HK-2 (cell line): Measurements from ENCODE around the gene ERP29.
"Not testable (repeated sequence)": the region's sequence is repeated elsewhere in the genome, so short reads cannot be mapped to it uniquely, and the experiment has no call there.

Experiments used
- DNase-seq: peaks from one replicate; pipeline ENCODE4 v3.0.0-alpha.2; 2018; ENCODE audit not compliant: unreplicated experiment

The ERP29 gene

GRCh38 chr12:112001576-112001975, 11.7 kb upstream of the ERP29 start:
- no peak for DNase-seq

- no peak for DNase-seq
Observed at GRCh38 chr12:112004041-112004440, 9.2 kb upstream of the ERP29 start.

- no peak for DNase-seq
Observed at GRCh38 chr12:112005419-112006395, 7.5 kb upstream of the ERP29 start.

GRCh38 chr12:112007945-112008344, 5.3 kb upstream of the ERP29 start:
- no peak for DNase-seq

GRCh38 chr12:112008918-112009317, 4.3 kb upstream of the ERP29 start:
- no peak for DNase-seq

- DNase-seq, result not testable (repeated sequence)
Observed at GRCh38 chr12:112009596-112009995, 3.6 kb upstream of the ERP29 start.

DNA sequence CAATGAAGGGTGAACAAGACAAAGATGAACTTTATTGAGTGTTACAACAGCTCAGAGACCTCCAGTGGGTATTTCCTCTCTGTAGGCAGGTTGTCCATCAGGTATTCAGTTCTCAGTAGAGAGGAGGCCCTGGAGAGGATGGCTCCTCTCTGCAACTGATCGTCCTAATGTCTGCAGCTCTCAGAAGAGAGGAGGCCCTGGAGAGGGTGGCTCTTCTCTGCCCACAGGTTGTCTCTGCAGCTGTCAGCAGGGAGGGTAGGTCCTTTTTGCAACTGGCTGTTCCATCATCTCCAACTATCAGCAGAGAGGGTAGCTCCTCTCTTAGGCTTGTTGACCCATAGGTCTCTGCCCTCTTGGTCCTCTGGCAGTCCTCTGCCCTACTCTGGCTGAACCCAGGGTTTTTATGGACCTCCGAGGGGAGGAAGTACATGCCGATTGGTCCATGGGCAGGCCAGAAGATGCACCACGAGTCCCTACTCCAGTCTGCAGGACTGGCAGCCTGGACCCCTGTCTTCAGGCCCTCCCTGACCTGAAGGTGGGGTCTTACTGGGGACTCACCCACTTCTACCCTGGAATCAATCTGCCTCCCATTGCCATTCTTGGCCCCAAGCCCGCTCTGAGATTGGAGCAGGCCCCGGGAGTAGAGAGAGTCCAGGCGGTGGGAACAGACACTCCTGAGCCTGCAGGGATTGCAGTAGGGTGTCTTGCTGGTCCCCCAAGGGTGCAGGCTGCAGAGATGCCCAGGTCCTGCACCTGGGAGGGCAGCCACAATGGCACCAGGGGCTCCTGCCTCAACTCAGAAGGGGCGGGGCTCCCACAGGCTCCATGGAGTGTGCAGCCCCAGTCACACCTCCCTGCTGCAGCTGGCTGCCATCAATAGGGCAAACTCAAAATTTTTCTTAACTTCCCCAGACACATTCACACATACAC, 2.5 kb upstream of the ERP29 start:
- no peak for DNase-seq

DNA sequence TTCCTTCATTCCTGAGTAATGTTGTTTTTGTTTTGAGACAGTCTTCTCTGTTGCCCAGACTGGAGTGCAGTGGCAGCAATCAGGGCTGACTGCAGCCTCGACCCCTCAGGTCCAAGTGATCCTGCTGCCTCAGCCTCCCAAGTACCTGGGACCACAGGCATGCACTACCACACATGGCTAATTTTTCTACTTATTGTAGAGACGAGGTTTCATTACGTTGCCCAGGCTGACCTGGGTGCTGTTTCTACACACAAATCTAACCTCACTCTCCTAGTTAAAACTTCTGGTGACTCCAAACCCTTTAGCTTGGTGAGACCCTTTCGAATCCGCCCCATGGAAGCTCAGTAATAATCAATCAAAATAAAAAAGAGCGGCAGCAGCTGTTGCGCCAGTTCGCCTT, 1.5 kb upstream of the ERP29 start:
- DNase-seq, result no peak

GRCh38 chr12:112013601-112014402, 576 bp downstream of the ERP29 start:
- DNase-seq, result peak; percentile 66

- DNase-seq, result no peak
Observed at GRCh38 chr12:112015938-112016337, 2.7 kb downstream of the ERP29 start.

GRCh38 chr12:112017041-112017440, 3.8 kb downstream of the ERP29 start:
- no peak for DNase-seq

- no peak for DNase-seq
Observed at GRCh38 chr12:112018571-112019237, 5.5 kb downstream of the ERP29 start.

DNA sequence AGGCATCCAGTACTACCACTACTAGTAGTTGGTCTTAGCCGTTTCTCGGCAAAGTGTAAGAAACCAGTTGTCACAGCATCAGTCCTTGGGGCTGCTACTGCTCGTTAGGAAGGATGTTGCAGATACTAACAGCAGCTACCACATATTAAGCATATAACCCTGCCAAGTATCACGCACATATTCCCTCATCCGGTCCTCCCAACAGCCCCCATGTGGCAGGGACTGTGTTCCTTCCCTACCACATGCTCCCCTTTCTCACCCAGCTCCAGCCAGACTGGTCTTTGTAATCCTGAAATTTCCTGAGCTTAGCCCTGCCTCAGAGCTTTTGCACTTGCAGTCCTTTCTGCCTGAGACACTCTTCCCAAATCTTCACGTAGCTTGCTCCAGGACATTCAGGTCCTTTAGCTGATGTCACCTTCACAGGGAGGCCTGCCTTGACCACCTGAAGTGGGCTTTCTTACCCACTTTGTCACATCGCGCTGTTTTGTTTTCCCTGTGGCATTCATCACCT, 7.8 kb downstream of the ERP29 start:
- DNase-seq, result no peak

DNA sequence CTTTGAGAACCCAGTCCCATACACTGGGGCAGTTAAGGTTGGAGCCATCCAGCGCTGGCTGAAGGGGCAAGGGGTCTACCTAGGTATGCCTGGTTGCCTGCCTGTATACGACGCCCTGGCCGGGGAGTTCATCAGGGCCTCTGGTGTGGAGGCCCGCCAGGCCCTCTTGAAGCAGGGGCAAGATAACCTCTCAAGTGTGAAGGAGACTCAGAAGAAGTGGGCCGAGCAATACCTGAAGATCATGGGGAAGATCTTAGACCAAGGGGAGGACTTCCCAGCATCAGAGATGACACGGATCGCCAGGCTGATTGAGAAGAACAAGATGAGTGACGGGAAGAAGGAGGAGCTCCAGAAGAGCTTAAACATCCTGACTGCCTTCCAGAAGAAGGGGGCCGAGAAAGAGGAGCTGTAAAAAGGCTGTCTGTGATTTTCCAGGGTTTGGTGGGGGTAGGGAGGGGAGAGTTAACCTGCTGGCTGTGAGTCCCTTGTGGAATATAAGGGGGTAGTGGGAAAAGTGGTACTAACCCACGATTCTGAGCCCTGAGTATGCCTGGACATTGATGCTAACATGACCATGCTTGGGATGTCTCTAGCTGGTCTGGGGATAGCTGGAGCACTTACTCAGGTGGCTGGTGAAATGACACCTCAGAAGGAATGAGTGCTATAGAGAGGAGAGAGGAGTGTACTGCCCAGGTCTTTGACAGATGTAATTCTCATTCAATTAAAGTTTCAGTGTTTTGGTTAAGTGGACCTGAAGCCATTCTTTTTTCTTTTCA, 9.2 kb downstream of the ERP29 start:
- DNase-seq, result no peak

- no peak for DNase-seq
Observed at GRCh38 chr12:112023759-112024396, 10.7 kb downstream of the ERP29 start.

DNA sequence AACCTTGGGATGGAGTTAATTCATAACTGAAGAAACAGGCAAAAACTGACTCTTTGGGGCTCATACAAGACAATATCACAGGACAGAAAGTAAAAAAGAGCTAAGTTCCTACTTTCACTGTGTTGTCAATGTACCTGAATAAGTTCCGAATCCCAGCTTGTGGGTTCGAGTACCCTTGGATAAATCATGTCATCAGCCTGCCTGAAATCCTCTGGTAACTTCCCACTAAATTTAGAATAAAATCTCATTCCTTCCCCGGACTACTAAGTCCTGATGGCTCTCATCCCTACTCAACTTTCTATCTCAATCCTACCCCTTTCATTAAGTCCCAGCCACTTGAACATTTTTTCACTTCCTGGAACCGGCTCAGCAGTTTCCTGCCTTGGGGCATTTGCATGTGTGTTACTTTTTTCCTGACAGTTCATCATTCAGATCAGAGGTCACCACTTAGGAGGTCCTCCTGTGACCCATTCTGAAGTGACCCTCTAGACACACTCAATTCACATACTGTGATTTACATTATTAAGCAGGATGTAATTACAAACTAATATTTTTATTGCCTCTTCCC, 12.7 kb downstream of the ERP29 start:
- no peak for DNase-seq

DNA sequence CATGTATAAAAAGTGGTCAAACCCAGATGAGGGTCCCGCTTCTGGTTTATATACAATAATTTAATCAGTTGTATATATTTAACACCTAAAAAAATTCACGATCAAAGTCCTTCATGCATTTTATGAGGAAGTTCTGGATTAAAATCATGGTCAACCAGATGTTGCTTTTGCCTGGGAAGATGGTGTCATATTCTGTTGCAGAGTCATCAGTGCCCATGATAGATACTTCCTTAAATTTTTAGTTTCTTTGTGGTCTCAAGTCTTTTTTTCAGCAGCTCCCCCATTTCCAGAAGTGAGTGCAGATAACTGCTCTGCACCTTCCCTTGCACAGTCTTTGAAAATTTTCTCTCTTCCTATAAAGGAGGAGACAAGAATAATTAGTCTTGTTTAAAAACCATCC, 16.1 kb downstream of the ERP29 start:
- DNase-seq, result no peak

DNA sequence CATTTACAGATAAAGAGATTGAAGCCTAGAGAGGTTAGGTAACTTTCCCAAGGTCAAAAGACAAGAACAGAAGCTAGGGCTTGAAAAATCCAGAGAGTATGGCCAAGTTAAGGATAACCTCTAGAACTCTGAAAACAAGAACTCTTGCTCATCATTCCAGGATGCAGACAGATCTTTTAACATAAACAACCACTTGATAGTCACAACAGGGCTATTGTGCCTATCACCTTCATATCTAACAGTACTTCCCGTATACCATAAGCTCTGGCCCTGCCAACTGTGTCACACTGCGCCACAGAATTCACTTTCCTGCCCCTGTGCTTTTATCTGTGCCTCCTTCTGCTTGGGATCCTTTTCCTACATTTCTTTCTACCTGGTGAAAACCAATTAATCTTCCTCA, 18.2 kb downstream of the ERP29 start:
- no peak for DNase-seq

DNA sequence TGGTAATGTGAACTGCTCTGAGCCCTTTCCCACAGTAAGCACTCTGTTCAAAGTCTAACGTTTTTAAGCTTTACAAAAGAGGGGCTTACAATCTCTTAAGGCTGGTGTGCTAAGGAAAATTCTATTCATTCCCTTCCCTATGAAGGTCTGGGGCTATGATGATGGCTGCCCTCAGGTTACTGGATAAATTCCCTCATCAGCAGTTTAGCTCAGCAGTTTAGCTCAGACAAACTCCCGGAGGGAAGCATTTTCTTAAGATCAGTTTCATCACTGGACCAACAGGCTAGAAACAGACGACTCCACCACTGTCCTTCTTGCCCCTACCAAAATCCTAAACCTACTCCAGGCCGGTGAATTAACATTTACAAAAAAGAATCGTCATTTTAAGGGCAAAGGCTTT, 19.1 kb downstream of the ERP29 start:
- no peak for DNase-seq
